HL-60/S4 treated with retinoic acid at 250 ng/mL for 4 days and 3 days (cell line): ENCODE data around the gene EBF4.
"Not testable (repeated sequence)": the region's sequence is repeated elsewhere in the genome, so short reads cannot be mapped to it uniquely, and the experiment has no call there.

ENCODE experiments used
- in situ Hi-C: fragments of 300-500 bp; cut with MboI; formaldehyde crosslinking; loops from 2 replicates; pipeline ENCODE4 v1.7.0; 2022; ENCODE audit warnings: low sequenced_read_pairs

The EBF4 gene

GRCh38 chr20:2754424-2754823 lies 61.8 kb downstream of the EBF4 start:
- in situ Hi-C loops = no loop called here

GRCh38 chr20:2755451-2756055 lies 63.0 kb downstream of the EBF4 start:
- in situ Hi-C loops = no loop called here

- in situ Hi-C loops = no loop called here
These were observed 63.6 kb downstream of the EBF4 start for GRCh38 chr20:2756056-2756611.

GRCh38 chr20:2757001-2757400 lies 64.4 kb downstream of the EBF4 start:
- in situ Hi-C loops = no loop called here

- in situ Hi-C loops = no loop called here
These were observed 65.4 kb downstream of the EBF4 start for GRCh38 chr20:2757969-2758368.

- in situ Hi-C loops = no loop called here
These were observed 66.6 kb downstream of the EBF4 start for GRCh38 chr20:2759143-2759542.

- in situ Hi-C loops = no loop called here
These were observed 67.2 kb downstream of the EBF4 start for GRCh38 chr20:2759603-2760296.

GRCh38 chr20:2760297-2760951 lies 67.8 kb downstream of the EBF4 start:
- in situ Hi-C loops = no loop called here

GRCh38 chr20:2760952-2761305 lies 68.3 kb downstream of the EBF4 start:
- in situ Hi-C loops = no loop called here

GRCh38 chr20:2761885-2762284 lies 69.3 kb downstream of the EBF4 start:
- in situ Hi-C loops = no loop called here

- in situ Hi-C loops = no loop called here
These were observed 70.1 kb downstream of the EBF4 start for GRCh38 chr20:2762578-2763131.

- in situ Hi-C loops = no loop called here
These were observed 70.6 kb downstream of the EBF4 start for GRCh38 chr20:2763186-2763585.

- in situ Hi-C loops = no loop called here
These were observed 75.4 kb downstream of the EBF4 start for GRCh38 chr20:2767768-2768631.

- in situ Hi-C loops = no loop called here
These were observed 76.0 kb downstream of the EBF4 start for GRCh38 chr20:2768632-2769015.

GRCh38 chr20:2770091-2770490 lies 77.5 kb downstream of the EBF4 start:
- in situ Hi-C loops = not testable (repeated sequence)

GRCh38 chr20:2771631-2772080 lies 79.1 kb downstream of the EBF4 start:
- in situ Hi-C loops = no loop called here

- in situ Hi-C loops = no loop called here
These were observed 81.2 kb downstream of the EBF4 start for GRCh38 chr20:2773812-2774211.

GRCh38 chr20:2775139-2775538 lies 82.6 kb downstream of the EBF4 start:
- in situ Hi-C loops = no loop called here

- in situ Hi-C loops = no loop called here
These were observed 86.2 kb downstream of the EBF4 start for GRCh38 chr20:2778602-2779321.

- in situ Hi-C loops = no loop called here
These were observed 88.4 kb downstream of the EBF4 start for GRCh38 chr20:2780948-2781347.
